Astrocyte of the hippocampus (primary cell): ENCODE data around the gene ROR1.

Source experiments
- DNase-seq: peaks from one replicate; pipeline ENCODE4 v3.0.0; 2011; ENCODE audit warnings: low read depth, low spot score

ROR1 gene

GRCh38 chr1:64049900-64050540 is 276.2 kb downstream of the ROR1 start:
- no peak for DNase-seq

GRCh38 chr1:64050601-64051000 is 276.8 kb downstream of the ROR1 start:
- no peak for DNase-seq

- no peak for DNase-seq
These were observed 278.0 kb downstream of the ROR1 start for GRCh38 chr1:64051796-64052195.

GRCh38 chr1:64052777-64053176 is 279.0 kb downstream of the ROR1 start:
- DNase-seq, result no peak

- no peak for DNase-seq
These were observed 281.5 kb downstream of the ROR1 start for GRCh38 chr1:64055310-64055709.

GRCh38 chr1:64059556-64059955 is 285.7 kb downstream of the ROR1 start:
- DNase-seq, result no peak

- no peak for DNase-seq
These were observed 286.9 kb downstream of the ROR1 start for GRCh38 chr1:64060611-64061302.

GRCh38 chr1:64061430-64062104 is 287.8 kb downstream of the ROR1 start:
- no peak for DNase-seq

GRCh38 chr1:64062529-64062928 is 288.7 kb downstream of the ROR1 start:
- no peak for DNase-seq

GRCh38 chr1:64062941-64063581 is 289.2 kb downstream of the ROR1 start:
- DNase-seq, result no peak

- DNase-seq, result no peak
These were observed 291.8 kb downstream of the ROR1 start for GRCh38 chr1:64065571-64065970.

GRCh38 chr1:64072089-64072793 is 298.4 kb downstream of the ROR1 start:
- DNase-seq, result peak; percentile 91

- no peak for DNase-seq
These were observed 299.9 kb downstream of the ROR1 start for GRCh38 chr1:64073705-64074104.

GRCh38 chr1:64074767-64075166 is 300.9 kb downstream of the ROR1 start:
- no peak for DNase-seq

GRCh38 chr1:64077281-64077940 is 303.6 kb downstream of the ROR1 start:
- DNase-seq, result no peak

- DNase-seq, result peak; percentile 20
These were observed 307.2 kb downstream of the ROR1 start for GRCh38 chr1:64080941-64081562.

GRCh38 chr1:64082459-64082858 is 308.6 kb downstream of the ROR1 start:
- DNase-seq, result peak; percentile 47

- no peak for DNase-seq
These were observed 310.6 kb downstream of the ROR1 start for GRCh38 chr1:64084451-64084850.

- peak; percentile 82 for DNase-seq
These were observed 314.0 kb downstream of the ROR1 start for GRCh38 chr1:64087768-64088167.

- no peak for DNase-seq
These were observed 316.6 kb downstream of the ROR1 start for GRCh38 chr1:64090436-64090835.
